GM19463 (cell line): ENCODE results near the gene LSM4.
"Not testable (repeated sequence)": the region's sequence is repeated elsewhere in the genome, so short reads cannot be mapped to it uniquely, and the experiment has no call there.

ENCODE experiments used
- ATAC-seq: cut with Tn5 transposase; IDR thresholded peaks from one replicate; pipeline ENCODE4 v1.9.1; 2021; ENCODE audit warnings: mild to moderate bottlenecking, moderate library complexity; ENCODE audit not compliant: unreplicated experiment

Gene LSM4

GRCh38 chr19:18322759-18323460 is at the start of gene LSM4:
LSM4 (minus strand) TSS chr19:18323076; CDS start chr19:18323020, 56 bp downstream.
- peak; percentile 95 for ATAC-seq

GRCh38 chr19:18368504-18369222 is 45.8 kb upstream of the LSM4 start:
- no peak for ATAC-seq

DNA sequence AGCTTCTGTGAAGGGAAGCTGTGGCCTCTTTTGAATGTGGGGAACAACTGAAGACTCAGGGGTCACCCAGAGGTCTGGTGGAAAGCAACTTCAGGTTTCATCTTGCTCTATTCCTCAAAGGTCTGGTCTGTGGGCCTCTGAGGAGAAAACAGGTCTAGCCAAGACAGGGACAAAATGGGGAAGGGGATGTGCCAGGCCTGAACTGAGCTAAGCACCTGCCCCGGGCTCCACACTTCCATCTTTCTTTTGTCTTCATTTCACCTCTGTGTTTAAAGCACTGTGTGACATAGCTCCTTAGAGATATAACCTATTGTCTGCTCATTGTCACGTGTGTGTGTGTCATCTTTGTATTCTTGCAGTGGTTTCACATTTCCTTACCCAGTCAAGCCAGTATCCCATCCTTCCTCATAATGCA is 43.2 kb upstream of the LSM4 start:
- no peak for ATAC-seq

GRCh38 chr19:18364826-18365528 is 42.1 kb upstream of the LSM4 start:
- ATAC-seq: no peak

DNA sequence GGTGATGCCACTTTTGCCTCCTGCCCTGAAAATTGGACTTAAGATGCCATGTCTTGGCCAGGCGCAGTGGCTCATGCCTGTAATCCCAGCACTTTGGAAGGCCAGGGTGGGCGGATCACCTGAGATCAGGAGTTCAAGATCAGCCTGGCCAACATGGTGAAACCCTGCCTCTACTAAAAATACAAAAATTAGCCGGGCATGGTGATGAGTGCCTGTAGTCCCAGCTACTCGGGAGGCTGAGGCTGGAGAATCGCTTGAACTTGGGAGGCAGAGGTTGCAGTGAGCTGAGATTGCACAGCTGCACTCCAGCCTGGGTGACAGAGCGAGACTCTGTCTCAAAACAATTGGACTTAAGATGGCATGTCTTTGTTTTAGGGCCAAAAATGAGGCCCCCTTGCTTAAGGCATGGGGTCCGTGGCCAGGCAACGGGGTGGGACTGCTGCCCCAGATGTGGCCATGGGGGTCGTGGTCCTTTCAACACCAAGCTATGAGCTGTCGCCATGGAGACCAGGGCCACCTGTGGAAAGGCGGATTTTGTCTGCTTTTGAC is 41.5 kb upstream of the LSM4 start:
- ATAC-seq: not testable (repeated sequence)

DNA sequence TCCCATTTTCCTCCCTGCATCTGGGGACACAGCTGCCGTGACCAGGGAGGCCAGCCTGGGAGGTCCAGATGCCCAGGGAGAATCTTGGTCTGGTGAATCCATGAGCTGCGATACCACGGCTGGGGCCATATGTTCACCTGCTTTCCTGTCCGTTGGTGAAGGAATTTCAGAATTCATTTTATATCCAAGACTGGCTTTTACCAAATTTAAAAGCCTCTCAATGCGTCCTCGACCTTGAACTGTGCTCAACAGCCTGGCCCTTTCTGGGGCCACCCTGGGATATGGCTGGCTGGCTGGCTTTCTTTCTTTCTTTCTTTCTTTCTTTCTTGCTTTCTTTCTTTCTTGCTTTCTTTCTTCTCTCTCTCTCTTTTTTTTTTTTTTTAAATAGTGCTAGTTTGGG is 40.9 kb upstream of the LSM4 start:
- ATAC-seq: no peak

GRCh38 chr19:18362934-18363542 is 40.2 kb upstream of the LSM4 start:
- no peak for ATAC-seq

DNA sequence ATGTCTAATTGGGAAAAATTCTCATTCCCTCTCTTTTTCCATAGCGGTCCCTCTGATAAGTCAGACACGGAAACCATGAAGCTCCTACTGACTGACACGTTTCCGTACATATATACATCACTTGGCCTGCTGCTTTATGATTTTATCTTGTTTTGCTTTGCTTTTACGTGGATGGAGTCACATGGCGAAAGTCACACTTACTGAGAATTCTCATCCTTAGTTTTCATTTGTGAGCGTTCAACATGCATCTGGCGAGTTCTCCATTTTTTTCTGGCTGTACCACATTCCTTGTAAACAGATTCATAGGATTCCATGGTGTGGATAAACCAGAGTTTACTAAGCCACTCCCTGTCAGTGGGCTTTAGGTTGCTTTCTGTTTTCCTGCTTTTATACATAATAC is 38.8 kb upstream of the LSM4 start:
- ATAC-seq: no peak

DNA sequence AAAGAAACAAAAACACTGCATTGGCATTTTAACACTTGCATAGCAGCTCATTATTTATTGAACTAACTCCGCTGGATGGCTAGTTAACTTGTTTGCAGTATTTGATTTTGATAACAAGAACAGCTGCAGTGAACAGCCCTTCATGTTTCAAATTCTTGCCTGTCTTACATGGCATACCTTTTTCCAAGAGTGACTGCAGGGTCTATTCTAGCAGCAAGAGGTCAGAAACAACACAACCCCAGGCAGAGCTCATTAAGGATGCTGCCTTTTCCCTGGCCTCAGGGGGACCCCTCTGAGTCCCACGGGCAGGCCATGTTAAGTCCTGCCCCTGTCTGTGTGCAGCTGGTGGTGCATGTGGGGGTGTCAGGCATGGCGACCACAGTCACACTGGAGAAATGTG is 34.2 kb upstream of the LSM4 start:
- ATAC-seq: no peak

- ATAC-seq: not testable (repeated sequence)
Measured at GRCh38 chr19:18354743-18355142, 31.9 kb upstream of the LSM4 start.

DNA sequence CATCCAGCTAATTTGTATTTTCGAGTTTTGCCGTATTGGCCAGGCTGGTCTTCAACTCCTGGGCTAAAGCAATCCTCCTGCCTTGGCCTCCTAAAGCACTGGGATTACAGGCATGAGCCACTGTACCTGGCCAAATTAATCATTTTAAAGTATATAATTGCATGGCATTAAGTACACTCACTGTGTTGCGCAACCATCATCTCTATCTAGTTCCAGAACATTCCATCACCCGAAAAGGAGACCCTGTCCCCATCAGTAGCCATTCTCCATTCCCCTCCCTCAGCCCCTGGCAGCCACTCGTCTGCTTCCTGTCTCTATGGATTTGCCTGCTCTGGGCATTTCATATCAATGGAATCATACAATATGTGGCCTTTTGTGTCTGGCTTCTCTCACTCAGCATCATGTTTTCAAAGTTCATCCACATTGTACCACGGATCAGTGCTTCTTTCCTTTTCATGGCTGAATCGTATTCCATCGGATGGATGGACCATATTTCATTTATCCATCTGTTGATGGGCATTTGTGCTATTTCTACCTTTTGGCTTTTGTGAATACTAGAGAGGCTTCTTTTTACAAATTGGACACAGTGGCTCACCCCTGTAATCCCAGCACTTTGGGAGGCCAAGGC is 30.6 kb upstream of the LSM4 start:
- no peak for ATAC-seq

GRCh38 chr19:18351544-18351943 is 28.7 kb upstream of the LSM4 start:
- ATAC-seq: no peak

GRCh38 chr19:18350490-18350889 is 27.6 kb upstream of the LSM4 start:
- no peak for ATAC-seq

DNA sequence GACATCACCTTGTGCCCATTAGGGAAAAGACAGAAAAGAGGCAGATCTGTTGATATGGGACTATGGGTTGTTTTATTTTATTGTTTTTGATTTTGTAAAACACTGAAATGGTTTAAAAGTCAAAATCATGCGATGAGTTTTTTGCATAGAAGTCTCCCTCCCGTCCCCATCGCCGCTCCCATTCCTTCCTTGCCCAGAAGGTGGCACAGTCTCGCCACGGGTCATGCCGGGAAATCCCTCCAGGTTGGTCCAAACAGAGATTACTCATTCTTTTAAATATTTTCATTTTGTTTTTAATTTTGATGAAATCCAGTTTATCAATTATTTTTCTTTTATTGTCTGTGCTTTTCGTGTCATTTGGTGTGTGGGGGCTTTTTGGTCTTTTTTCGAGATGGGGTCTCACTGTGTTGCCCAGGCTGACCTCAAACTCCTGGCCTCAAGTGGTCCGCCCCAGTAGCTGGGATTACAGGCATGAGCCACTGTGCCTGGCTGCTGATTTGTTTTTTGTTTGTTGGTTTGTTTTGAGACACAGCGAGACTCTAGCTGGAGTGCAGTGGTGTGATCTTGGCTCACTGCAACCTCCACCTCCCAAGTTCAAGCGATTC is 26.8 kb upstream of the LSM4 start:
- no peak for ATAC-seq

GRCh38 chr19:18348818-18349339 is 26.0 kb upstream of the LSM4 start:
- ATAC-seq: not testable (repeated sequence)

DNA sequence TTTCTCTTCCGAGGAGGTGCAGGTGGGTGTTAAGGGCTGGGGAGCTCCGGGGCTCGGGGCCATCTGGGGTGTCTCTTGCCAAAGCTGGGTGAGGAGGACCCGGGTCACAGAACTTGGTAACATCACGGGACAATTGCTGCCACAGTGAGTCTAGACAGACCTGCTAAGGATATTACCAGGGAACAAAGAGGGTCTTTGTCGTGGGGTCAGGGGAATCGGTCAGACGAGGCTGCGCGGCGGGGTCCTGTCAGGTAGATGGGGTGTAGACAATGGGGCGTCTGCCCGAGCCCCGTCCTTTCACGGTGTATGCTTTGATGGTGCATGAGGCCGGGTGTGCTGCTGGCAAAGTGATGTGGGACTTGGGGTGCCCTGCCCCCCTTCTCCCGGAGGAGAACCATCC is 25.3 kb upstream of the LSM4 start:
- ATAC-seq: no peak

DNA sequence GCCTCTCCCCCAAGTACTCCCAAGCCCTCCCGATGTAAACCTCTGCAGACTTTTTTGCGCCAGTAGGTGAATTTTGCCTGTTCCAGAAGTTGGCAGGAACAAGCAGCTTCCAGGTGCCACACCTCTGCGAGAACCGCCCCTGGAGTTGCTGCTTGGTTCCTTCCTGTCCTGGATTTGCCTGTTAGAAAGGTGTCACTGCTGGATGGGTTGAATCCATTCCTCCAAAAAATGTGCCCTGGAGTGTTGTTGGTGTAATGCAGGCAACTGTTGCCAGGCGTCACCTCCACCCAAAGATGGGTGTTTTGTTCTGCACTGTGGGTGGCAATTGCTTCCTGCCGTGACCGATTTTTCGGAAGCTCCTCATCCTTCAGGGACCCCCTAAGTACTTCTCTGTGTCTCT is 23.2 kb upstream of the LSM4 start:
- ATAC-seq: no peak

- ATAC-seq: no peak
Measured at GRCh38 chr19:18345296-18345695, 22.4 kb upstream of the LSM4 start.

DNA sequence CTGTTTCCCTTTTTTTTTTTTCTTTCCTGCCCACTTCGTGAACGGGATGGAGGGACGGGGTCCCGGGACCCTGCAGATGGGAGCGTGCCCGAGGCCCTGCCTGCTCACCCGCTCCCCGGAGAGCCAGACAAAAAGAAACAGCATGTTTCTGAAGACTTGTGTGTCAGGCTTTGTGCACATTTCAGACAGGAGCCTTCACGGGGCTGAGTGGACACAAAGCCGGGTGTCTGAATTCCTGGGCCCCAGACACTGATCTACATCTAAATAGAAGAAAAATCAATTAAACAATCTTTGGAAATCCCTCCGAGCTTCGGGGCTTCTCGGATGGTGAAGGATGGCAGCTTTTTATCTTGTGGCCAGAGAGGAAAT is 21.7 kb upstream of the LSM4 start:
- ATAC-seq: no peak

GRCh38 chr19:18342090-18342632 is 19.3 kb upstream of the LSM4 start:
- ATAC-seq: no peak
